Pancreas (tissue), 10 donors: ENCODE data around the gene NLRP14. TPM values are rescaled to one million over a fixed set of nuclear protein-coding genes. Genes with fewer than 3 reads are reported as not detected.

Source experiments
- ATAC-seq, 4 donors: fragments of 200-7000 bp; cut with Tn5 transposase; one replicate each; pipeline versions ENCODE4 v1.8.0 to v1.9.1; 2020; ENCODE audit warnings: mild to moderate bottlenecking in 4 of 4, moderate library complexity in 4 of 4
- DNase-seq, 6 donors: peaks; one replicate each; pipeline ENCODE4 v3.0.0-alpha.2; 2020
- FAIRE-seq: peaks from 2 replicates; lab custom pipeline; 2012; peaks lifted over from hg19 to GRCh38; lab: Jason Lieb, UNC
- H3K27ac ChIP-seq, 4 donors: fragments of 200-600 bp; sonication (generic); 1 replicate in 3 of 4; 2 replicates in 1 of 4; pipeline versions ENCODE4 v1.5.0 to v1.8.0; 2020
- H3K27me3 ChIP-seq, 4 donors: fragments of 200-600 bp; one replicate each; pipeline ENCODE4 v1.8.0; 2021
- H3K36me3 ChIP-seq, 3 donors: fragments of 200-600 bp; sonication (generic) in 1 of 3; one replicate each; pipeline versions ENCODE4 v1.5.0 to v1.8.0; 2020 to 2021
- H3K4me1 ChIP-seq, 3 donors: fragments of 200-600 bp; one replicate each; pipeline ENCODE4 v1.8.0; 2021
- H3K4me3 ChIP-seq, 4 donors: fragments of 200-600 bp; sonication (generic) in 2 of 4; one replicate each; pipeline versions ENCODE4 v1.5.0 to v1.8.0; 2020 to 2021
- H3K9me3 ChIP-seq, 4 donors: fragments of 200-600 bp; one replicate each; pipeline ENCODE4 v1.8.0; 2021
- CTCF ChIP-seq, 4 donors: fragments of 200-600 bp; sonication (generic) in 3 of 4; IDR thresholded peaks; one replicate each; pipeline versions ENCODE4 v1.5.0 to v1.8.0; 2021; ENCODE audit warnings: antibody characterized with exemption in 4 of 4
- WGBS, 2 donors: extraction: QIAGEN DNeasy Blood & Tissue Kit; methylation state at CpG; one replicate each; pipeline ENCODE4 v1.1.7; 2013; 5-methylcytosine and 5-hydroxymethylcytosine counted together
- intact Hi-C, 3 donors: fragments of 100-400 bp; cut with DNase I; formaldehyde crosslinking; loops; one replicate each; pipeline versions ENCODE4 v1.11.1 to v1.14.2; 2022
- polyA plus RNA-seq, 2 donors: library from polyadenylated mRNA; stranded (reverse); fragments of 200-250 nt; gene quantifications; one replicate each; pipeline ENCODE4 v1.2.3, GENCODE V29; 2013
- total RNA-seq, 6 donors: library from RNA; stranded (reverse); fragmentation: NEBNext Ultra II Directional in 4 of 6; extraction: Animal tissue kit (Norgen Biotek cat#: 25700) in 4 of 6; gene quantifications; one replicate each; pipeline versions ENCODE4 v1.2.1 to v1.2.4, GENCODE V29; 2021 to 2023
- donor health status: healthy with polysubstance abuse.
- donor health status: DM: no; HTN: no; CAD: no; lungs with moderate emphysema.
- donor health status: DM: no; HTN: no; CAD: no.
- donor health status: control.
- donor health status: control.
- donor health status: Bipolar disorder and iron deficiency.
- donor health status: DM: yes; HTN: yes; CAD: no.
- donor health status: DM: no; HTN: no; CAD: no.
- donor health status: DM: no; HTN: no; CAD: no.
- donor health status: DM: yes; HTN: yes; CAD: no.

The NLRP14 gene
- under 1 TPM in 4 of 6 donors, not detected in 2; 0.06 to 0.09 (median 0.07) TPM for total RNA-seq
- under 1 TPM in 1 of 2 donors, not detected in 1; 0.07 TPM for polyA plus RNA-seq

- no peak for TF ChIP-seq CTCF (IDR thresholded peaks at IDR 0.05)
- 1 to 2% methylated on average over 45 to 47 of the region's 47 CpGs for WGBS, 2 donors
- no peak for FAIRE-seq
- intact Hi-C loops, result no loop called here
- peak within 1 kb of the TSS; percentile 52 to 70 (median 61) for H3K4me3 ChIP-seq
- peak; percentile 92 to 97 (median 95) for DNase-seq
- peak; percentile 98 to 100 (median 100) for ATAC-seq
- no peaks in the 10 kb centered on the region for H3K27me3 ChIP-seq
- H3K36me3 ChIP-seq, result no peaks in the 10 kb centered on the region
- H3K27ac ChIP-seq, result peak within 1 kb of the TSS; percentile 33 to 71 (median 64)
- no peaks in the 10 kb centered on the region for H3K9me3 ChIP-seq
- no peaks in the 10 kb centered on the region for H3K4me1 ChIP-seq
Observed at GRCh38 chr11:7020183-7020917, at the start of gene NLRP14, which contains the start of gene ZNF214. Gene NLRP14, plus strand, starts transcription at chr11:7020479. Its CDS starts 18,108 bp downstream, at chr11:7038587. Gene ZNF214, minus strand, starts transcription at chr11:7020346. Its CDS starts 17,511 bp downstream, at chr11:7002835.

DNA sequence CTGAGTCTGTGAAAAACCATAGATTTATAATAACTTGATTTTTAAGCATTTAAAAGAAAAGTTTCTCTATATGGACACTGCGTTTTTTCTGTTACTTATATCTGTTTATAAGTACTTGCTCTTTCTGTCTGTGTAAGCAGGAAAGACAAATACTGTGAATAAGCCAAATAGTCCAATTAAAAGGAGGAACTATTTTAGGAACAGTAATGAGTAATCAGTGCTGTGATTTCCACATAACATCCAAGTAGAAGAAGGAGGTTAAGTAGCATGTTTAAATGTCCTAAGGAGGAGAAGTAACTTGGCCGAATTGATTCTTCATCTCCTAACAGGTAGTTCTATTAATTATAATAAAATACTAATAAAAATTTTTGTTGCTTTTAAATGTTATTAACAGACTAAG, 40.9 kb upstream of the NLRP14 start:
- Histone ChIP-seq H3K9me3 (no peaks in the 10 kb centered on the region), H3K27ac (no peak overlapping the region), H3K4me3 (no peak overlapping the region), H3K4me1 (no peaks in the 10 kb centered on the region), H3K36me3 (no peaks in the 10 kb centered on the region), H3K27me3 (no peaks in the 10 kb centered on the region)
- ATAC-seq, result no peak
- TF ChIP-seq CTCF (IDR thresholded peaks at IDR 0.05), result no peak
- DNase-seq, result no peak
- intact Hi-C loops, result no loop called here
- WGBS, 2 donors, result 65 to 71% methylated on average over 2 of the region's 2 CpGs
- FAIRE-seq, result no peak

GRCh38 chr11:6986487-6986886, 33.8 kb upstream of the NLRP14 start:
- H3K4me1 ChIP-seq, result no peaks in the 10 kb centered on the region
- H3K27me3 ChIP-seq, result no peaks in the 10 kb centered on the region
- ATAC-seq (no peak), DNase-seq (no peak), FAIRE-seq (no peak)
- H3K27ac ChIP-seq, result no peak overlapping the region
- H3K9me3 ChIP-seq, result no peaks in the 10 kb centered on the region
- intact Hi-C loops, result no loop called here
- H3K36me3 ChIP-seq, result no peaks in the 10 kb centered on the region
- 39% methylated on average over 1 of the region's 1 CpG for WGBS, 2 donors
- H3K4me3 ChIP-seq, result no peak overlapping the region
- no peak for TF ChIP-seq CTCF (IDR thresholded peaks at IDR 0.05)

GRCh38 chr11:6988506-6988905, 31.8 kb upstream of the NLRP14 start:
- Histone ChIP-seq H3K4me1 (no peaks in the 10 kb centered on the region), H3K27ac (no peak overlapping the region), H3K9me3 (no peaks in the 10 kb centered on the region), H3K27me3 (no peaks in the 10 kb centered on the region), H3K36me3 (no peaks in the 10 kb centered on the region), H3K4me3 (no peak overlapping the region)
- intact Hi-C loops, result no loop called here
- FAIRE-seq, result no peak
- DNase-seq, result no peak
- TF ChIP-seq CTCF (IDR thresholded peaks at IDR 0.05), result no peak
- ATAC-seq, result no peak

DNA sequence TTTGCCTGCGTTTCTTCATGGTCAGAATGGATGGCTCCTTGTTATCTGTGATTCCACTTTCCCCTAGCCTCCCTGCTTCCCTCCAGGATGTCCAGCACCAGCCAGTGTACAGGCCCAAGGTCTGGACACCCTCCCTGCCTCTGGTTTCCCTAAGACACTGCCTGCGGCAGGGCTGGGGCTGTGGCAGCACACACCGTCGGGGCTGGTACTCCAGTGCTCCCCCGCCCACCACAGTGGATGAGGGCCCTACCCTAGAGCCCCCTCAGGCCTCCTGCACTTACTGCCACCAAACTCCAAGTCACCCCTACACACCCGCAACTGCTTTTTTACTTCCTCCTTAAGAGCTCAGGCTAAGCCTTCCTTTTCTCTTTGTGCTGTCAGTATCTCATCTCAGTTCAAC, 29.1 kb upstream of the NLRP14 start:
- 64 to 71% methylated on average over 6 of the region's 6 CpGs for WGBS, 2 donors
- TF ChIP-seq CTCF (IDR thresholded peaks at IDR 0.05), result no peak
- no peaks in the 10 kb centered on the region for H3K4me1 ChIP-seq
- intact Hi-C loops, result no loop called here
- ATAC-seq (no peak), FAIRE-seq (no peak), DNase-seq (peak in 1 of 6 donors; percentile 50)
- H3K4me3 ChIP-seq, result no peak overlapping the region
- H3K27ac ChIP-seq, result no peak overlapping the region
- no peaks in the 10 kb centered on the region for H3K27me3 ChIP-seq
- H3K36me3 ChIP-seq, result no peaks in the 10 kb centered on the region
- H3K9me3 ChIP-seq, result no peaks in the 10 kb centered on the region
